Measurements from ENCODE around the gene TNFRSF17.

Gene TNFRSF17

GRCh38 chr16:12009462-12009861 is 44.5 kb downstream of the TNFRSF17 start:
- no peak for DNase-seq

- no peak for DNase-seq
Measured at GRCh38 chr16:12009922-12010321, 44.9 kb downstream of the TNFRSF17 start.

GRCh38 chr16:12010388-12011251 is 45.6 kb downstream of the TNFRSF17 start:
- DNase-seq, result no peak

GRCh38 chr16:12011565-12011964 is 46.6 kb downstream of the TNFRSF17 start:
- no peak for DNase-seq

- DNase-seq, result no peak
Measured at GRCh38 chr16:12016291-12016947, 51.4 kb downstream of the TNFRSF17 start.

- no peak for DNase-seq
Measured at GRCh38 chr16:12017558-12017957, 52.5 kb downstream of the TNFRSF17 start.
